CD14-positive monocyte (primary cell): ENCODE measurements around the gene RPS6KA2. TPM values are rescaled to one million over a fixed set of nuclear protein-coding genes. Genes with fewer than 3 reads are reported as not detected.
A peak's percentile ranks its signal among the peaks of the same experiment; 100 is the strongest.

Experiments
- DNase-seq, 3 donors: peaks; one replicate each; pipeline ENCODE4 v3.0.0-alpha.2; 2011 to 2022
- H2AFZ ChIP-seq: 2 replicates; pipeline ENCODE4 v1.6.0; 2012; ENCODE audit warnings: mild to moderate bottlenecking, low read depth, low read length, inconsistent platforms; ENCODE audit not compliant: insufficient read depth, poor library complexity, severe bottlenecking
- H3K27ac ChIP-seq, 2 donors: 1 replicate in 1 of 2; 2 replicates in 1 of 2; pipeline ENCODE4 v1.5.1; 2012 to 2013; ENCODE audit warnings: low read length in 2 of 2, control low read depth in 1 of 2, inconsistent platforms in 1 of 2, low read depth in 1 of 2, mild to moderate bottlenecking in 1 of 2
- H3K27me3 ChIP-seq, 2 donors: one replicate each; pipeline versions ENCODE4 v1.6.0 to v1.6.1; 2011 to 2013; ENCODE audit warnings: low read length in 2 of 2; ENCODE audit not compliant: control insufficient read depth in 2 of 2, insufficient read depth in 2 of 2
- H3K36me3 ChIP-seq, 2 donors: replicated peaks in 1 of 2; 1 replicate in 1 of 2; 2 replicates in 1 of 2; pipeline versions ENCODE4 v1.5.1 to v1.6.1; 2012 to 2013; ENCODE audit warnings: low read length in 2 of 2, control low read depth in 1 of 2, inconsistent platforms in 1 of 2, mild to moderate bottlenecking in 1 of 2; ENCODE audit not compliant: insufficient read depth in 2 of 2, control insufficient read depth in 1 of 2
- H3K4me1 ChIP-seq, 2 donors: 1 replicate in 1 of 2; 2 replicates in 1 of 2; pipeline versions ENCODE4 v1.5.1 to v1.6.1; 2012 to 2013; ENCODE audit warnings: low read length in 2 of 2, control low read depth in 1 of 2, inconsistent platforms in 1 of 2, mild to moderate bottlenecking in 1 of 2, moderate library complexity in 1 of 2; ENCODE audit not compliant: insufficient read depth in 2 of 2, control insufficient read depth in 1 of 2
- H3K4me2 ChIP-seq: replicated peaks from 2 replicates; pipeline ENCODE3; 2012; ENCODE audit warnings: low read length, moderate library complexity, mild to moderate bottlenecking; ENCODE audit not compliant: poor library complexity, severe bottlenecking; ENCODE audit errors: extremely low read depth
- H3K4me3 ChIP-seq, 3 experiments: fragments of 200-600 bp in 1 of 3; sonication (generic) in 1 of 3; replicated peaks in 1 of 3; 1 replicate in 2 of 3; 2 replicates in 1 of 3; pipeline ENCODE4 v1.5.1; 2011 to 2013; ENCODE audit warnings: low read length in 3 of 3, mild to moderate bottlenecking in 3 of 3, control low read depth in 2 of 3, low read depth in 2 of 3, inconsistent platforms in 1 of 3, moderate library complexity in 1 of 3
- H3K79me2 ChIP-seq: 2 replicates; pipeline ENCODE4 v1.6.0; 2012; ENCODE audit warnings: mild to moderate bottlenecking, control low read depth, inconsistent platforms, low read length, moderate library complexity; ENCODE audit not compliant: insufficient read depth
- H3K9ac ChIP-seq: 2 replicates; pipeline ENCODE4 v1.6.0; 2017; ENCODE audit warnings: low read length, mild to moderate bottlenecking; ENCODE audit not compliant: insufficient read depth, poor library complexity, severe bottlenecking
- H3K9me3 ChIP-seq, 2 donors: replicated peaks in 1 of 2; 1 replicate in 1 of 2; 2 replicates in 1 of 2; pipeline versions ENCODE4 v1.5.1 to v1.6.1; 2012 to 2013; ENCODE audit warnings: low read length in 2 of 2, control low read depth in 1 of 2; ENCODE audit not compliant: control insufficient read depth in 1 of 2, insufficient read depth in 1 of 2
- H4K20me1 ChIP-seq: 2 replicates; pipeline ENCODE4 v1.6.0; 2012; ENCODE audit warnings: mild to moderate bottlenecking, low read length, control low read depth, moderate library complexity; ENCODE audit not compliant: insufficient read depth
- H3K27ac Mint-ChIP-seq, 7 donors: one replicate each; pipeline ENCODE4 v1.8.0; 2020; ENCODE audit warnings: mild to moderate bottlenecking in 7 of 7, mixed read lengths in 7 of 7, moderate library complexity in 6 of 7, inconsistent platforms in 2 of 7
- H3K27me3 Mint-ChIP-seq, 3 donors: one replicate each; pipeline ENCODE4 v1.8.0; 2021 to 2022; ENCODE audit warnings: low read depth in 3 of 3, mild to moderate bottlenecking in 3 of 3, mixed read lengths in 3 of 3, moderate library complexity in 3 of 3, inconsistent platforms in 1 of 3
- H3K36me3 Mint-ChIP-seq, 2 donors: one replicate each; pipeline ENCODE4 v1.8.0; 2020; ENCODE audit warnings: mixed read lengths in 2 of 2, inconsistent platforms in 1 of 2, mild to moderate bottlenecking in 1 of 2
- H3K4me1 Mint-ChIP-seq: one replicate; pipeline ENCODE4 v1.8.0; 2020; ENCODE audit warnings: mild to moderate bottlenecking, mixed read lengths
- H3K4me3 Mint-ChIP-seq, 2 donors: one replicate each; pipeline ENCODE4 v1.8.0; 2020; ENCODE audit warnings: mild to moderate bottlenecking in 2 of 2, mixed read lengths in 2 of 2, moderate library complexity in 1 of 2
- H3K9me3 Mint-ChIP-seq, 7 donors: one replicate each; pipeline ENCODE4 v1.8.0; 2020 to 2022; ENCODE audit warnings: mixed read lengths in 7 of 7, mild to moderate bottlenecking in 6 of 7, moderate library complexity in 6 of 7, inconsistent platforms in 2 of 7
- CTCF ChIP-seq: fragments of 200-600 bp; IDR thresholded peaks from one replicate; pipeline ENCODE4 v1.8.0; 2022; ENCODE audit warnings: antibody characterized with exemption, mild to moderate bottlenecking
- WGBS: methylation state at CpG from one replicate; pipeline ENCODE4 v1.1.5; 2013; ENCODE audit warnings: missing lambda C conversion rate; ENCODE audit not compliant: insufficient coverage; 5-methylcytosine and 5-hydroxymethylcytosine counted together
- intact Hi-C, 2 donors: fragments of 100-400 bp; cut with micrococcal nuclease; formaldehyde crosslinking; loops; one replicate each; pipeline versions ENCODE4 v1.15.0 to v1.15.1; 2023
- polyA plus RNA-seq, 3 donors: library from polyadenylated mRNA; depleted of rRNA in 1 of 3; unstranded in 2 of 3; stranded (reverse) in 1 of 3; fragments of 300-500 nt in 2 of 3; fragments of >200 nt in 1 of 3; fragmentation: Illumina TruSeq in 2 of 3; gene quantifications; 1 replicate in 2 of 3; 2 replicates in 1 of 3; pipeline ENCODE4 v1.2.3, GENCODE V29; 2012 to 2021

RPS6KA2 gene
- polyA plus RNA-seq, 3 donors, result 1.4 to 3.1 (median 1.9) TPM

GRCh38 chr6:166599205-166599604, 27.8 kb downstream of the RPS6KA2 start:
- TF ChIP-seq CTCF, result no peak
- H3K9ac ChIP-seq, result no peak overlapping the region

GRCh38 chr6:166598441-166599138, 28.5 kb downstream of the RPS6KA2 start:
- no peaks in the 10 kb centered on the region for H3K9me3 Mint-ChIP-seq
- H3K4me1 Mint-ChIP-seq, result peaks cover 31% of the 10 kb centered on the region
- H3K4me3 Mint-ChIP-seq, result peak overlapping the region in 1 of 2 donors; percentile 74
- no peaks in the 10 kb centered on the region for H3K79me2 ChIP-seq
- intact Hi-C loops, result no loop called here
- H3K9ac ChIP-seq, result no peak overlapping the region
- H3K36me3 ChIP-seq, result no peaks in the 10 kb centered on the region
- no peak for TF ChIP-seq CTCF
- H3K27me3 ChIP-seq, result no peaks in the 10 kb centered on the region
- peak overlapping the region in 1 of 3 experiments; percentile 30 for H3K4me3 ChIP-seq
- peak overlapping the region in 6 of 7 donors; percentile 73 to 92 (median 76) for H3K27ac Mint-ChIP-seq
- peaks cover 3 to 10% (median 3%) of the 10 kb centered on the region in 3 donors for H3K27me3 Mint-ChIP-seq
- H3K4me2 ChIP-seq, result peak overlapping the region; percentile 8
- DNase-seq, result peak; percentile 56 to 81 (median 78)
- WGBS, result 55% methylated on average over 4 of the region's 11 CpGs
- no peaks in the 10 kb centered on the region for H3K9me3 ChIP-seq
- peak overlapping the region in 1 of 2 donors; percentile 43 for H3K27ac ChIP-seq
- no peaks in the 10 kb centered on the region for H3K36me3 Mint-ChIP-seq
- no peaks in the 10 kb centered on the region for H4K20me1 ChIP-seq
- H2AFZ ChIP-seq, result peak overlapping the region; percentile 42
- peaks cover 25 to 26% of the 10 kb centered on the region in 2 donors for H3K4me1 ChIP-seq

More at GRCh38 chr6:166599205-166599604, 27.8 kb downstream of the RPS6KA2 start:
- Histone ChIP-seq H3K9me3 (no peaks in the 10 kb centered on the region), H3K36me3 (no peaks in the 10 kb centered on the region), H2AFZ (no peak overlapping the region), H3K4me1 (peaks cover 25 to 26% of the 10 kb centered on the region in 2 donors), H3K4me3 (peak overlapping the region in 1 of 3 experiments; percentile 30), H3K4me2 (peak overlapping the region; percentile 8), H3K79me2 (no peaks in the 10 kb centered on the region), H3K27me3 (no peaks in the 10 kb centered on the region), H4K20me1 (no peaks in the 10 kb centered on the region), H3K27ac (peak overlapping the region in 1 of 2 donors; percentile 43)
- no peaks in the 10 kb centered on the region for H3K36me3 Mint-ChIP-seq
- peak overlapping the region in 5 of 7 donors; percentile 5 to 92 (median 76) for H3K27ac Mint-ChIP-seq
- peaks cover 31% of the 10 kb centered on the region for H3K4me1 Mint-ChIP-seq
- peak; percentile 27 to 67 (median 58) for DNase-seq
- peaks cover 3 to 10% (median 3%) of the 10 kb centered on the region in 3 donors for H3K27me3 Mint-ChIP-seq
- intact Hi-C loops, result no loop called here
- 0% methylated on average over 1 of the region's 5 CpGs for WGBS
- H3K4me3 Mint-ChIP-seq, result peak overlapping the region in 1 of 2 donors; percentile 73
- peaks cover 0 to 2% (median 0%) of the 10 kb centered on the region in 7 donors for H3K9me3 Mint-ChIP-seq
